GM12872 (cell line): Measurements from ENCODE around the gene PABPN1.

Experiments used
- CTCF ChIP-seq: IDR thresholded peaks from 3 replicates; pipeline ENCODE4 v1.5.1; 2011; ENCODE audit warnings: low read depth, mild to moderate bottlenecking, low read length, moderate library complexity; ENCODE audit not compliant: insufficient read depth

Gene PABPN1

GRCh38 chr14:23319746-23320583 is 1.3 kb upstream of the PABPN1 start:
- TF ChIP-seq CTCF, result no peak

GRCh38 chr14:23321572-23322547 is 603 bp downstream of the PABPN1 start:
- no peak for TF ChIP-seq CTCF

GRCh38 chr14:23322568-23323517 is 1.6 kb downstream of the PABPN1 start:
- no peak for TF ChIP-seq CTCF

DNA sequence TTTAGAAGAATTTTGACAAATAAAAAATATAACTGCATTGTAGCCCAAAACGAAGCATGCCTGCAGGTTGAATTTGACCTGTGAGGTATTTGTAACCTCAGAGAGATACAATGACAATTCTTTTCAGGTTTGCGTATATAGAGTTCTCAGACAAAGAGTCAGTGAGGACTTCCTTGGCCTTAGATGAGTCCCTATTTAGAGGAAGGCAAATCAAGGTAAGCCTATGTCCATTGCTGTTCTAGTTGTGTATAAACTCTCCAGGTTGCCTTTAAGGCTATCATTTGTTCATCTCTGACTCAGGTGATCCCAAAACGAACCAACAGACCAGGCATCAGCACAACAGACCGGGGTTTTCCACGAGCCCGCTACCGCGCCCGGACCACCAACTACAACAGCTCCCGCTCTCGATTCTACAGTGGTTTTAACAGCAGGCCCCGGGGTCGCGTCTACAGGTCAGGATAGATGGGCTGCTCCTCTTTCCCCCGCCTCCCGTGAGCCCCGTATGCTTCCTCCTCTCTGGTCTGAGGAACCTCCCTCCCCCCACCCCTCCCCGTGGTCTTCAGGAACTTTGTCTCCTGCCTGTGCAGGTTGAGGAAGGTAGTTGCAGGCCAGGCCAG is 2.7 kb downstream of the PABPN1 start:
- no peak for TF ChIP-seq CTCF

DNA sequence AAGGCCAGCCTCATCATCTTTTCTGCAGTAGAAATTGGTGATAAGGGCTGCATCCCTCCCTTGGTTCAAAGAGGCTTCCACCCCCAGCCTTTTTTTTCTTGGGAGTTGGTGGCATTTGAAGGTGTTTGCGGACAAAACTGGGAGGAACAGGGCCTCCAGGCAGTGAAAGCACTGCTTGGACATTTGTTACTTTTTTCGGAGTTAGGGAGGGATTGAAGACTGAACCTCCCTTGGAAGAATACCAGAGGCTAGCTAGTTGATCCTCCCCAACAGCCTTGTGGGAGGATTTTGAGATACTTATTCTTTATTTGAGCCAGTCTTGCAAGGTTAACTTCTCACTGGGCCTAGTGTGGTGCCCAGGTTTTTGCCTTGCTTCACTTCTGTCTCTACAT is 3.2 kb downstream of the PABPN1 start:
- TF ChIP-seq CTCF, result no peak

- TF ChIP-seq CTCF, result no peak
Measured at GRCh38 chr14:23324993-23325392, 3.7 kb downstream of the PABPN1 start.
